GM23338 (cell line): ENCODE measurements around the gene CD59.

Experiments
- CREB1 ChIP-seq: fragments of 250-450 bp; sonication (Bioruptor Pico); IDR thresholded peaks from 2 replicates; pipeline ENCODE4 v1.5.0; 2020; ENCODE audit warnings: low read depth, mild to moderate bottlenecking, moderate library complexity
- EZH2 ChIP-seq: fragments of 200-600 bp; sonication (generic); IDR thresholded peaks from one replicate; pipeline ENCODE4 v1.8.0; 2017; ENCODE audit warnings: antibody characterized with exemption, mild to moderate bottlenecking, low read depth; ENCODE audit not compliant: unreplicated experiment
- EZH2phosphoT487 ChIP-seq: fragments of 200-600 bp; sonication (generic); IDR thresholded peaks from one replicate; pipeline ENCODE4 v1.8.1; 2018; ENCODE audit warnings: antibody characterized with exemption; ENCODE audit not compliant: unreplicated experiment
- JUNB ChIP-seq: IDR thresholded peaks from one replicate; pipeline ENCODE4 v1.6.1; 2016; ENCODE audit warnings: antibody characterized with exemption; ENCODE audit not compliant: unreplicated experiment
- NANOG ChIP-seq: IDR thresholded peaks from 2 replicates; pipeline ENCODE4 v1.6.1; 2016; ENCODE audit warnings: antibody characterized with exemption, borderline replicate concordance
- POLR2AphosphoS5 ChIP-seq: IDR thresholded peaks from 2 replicates; pipeline ENCODE4 v1.6.1; 2016; ENCODE audit warnings: antibody characterized with exemption, low read depth
- STAT1 ChIP-seq: IDR thresholded peaks from one replicate; pipeline ENCODE4 v1.6.1; 2016; ENCODE audit warnings: antibody characterized with exemption; ENCODE audit not compliant: unreplicated experiment
- ZNF331 ChIP-seq: fragments of 250-450 bp; sonication (Bioruptor Pico); IDR thresholded peaks from 2 replicates; pipeline ENCODE4 v1.5.0; 2020; ENCODE audit warnings: low read depth, mild to moderate bottlenecking, moderate library complexity
- TF ChIP-seq, protein P1 (sequence below): IDR thresholded peaks from one replicate; pipeline ENCODE4 v1.6.1; 2018; ENCODE audit warnings: antibody characterized with exemption; ENCODE audit not compliant: unreplicated experiment
- TF ChIP-seq, protein P2 (sequence below), 2 experiments: fragments of 200-600 bp in 1 of 2; sonication (generic) in 1 of 2; conservative IDR thresholded peaks; 2 replicates each; pipeline versions ENCODE4 v1.5.1 to v1.6.1; 2016 to 2017; ENCODE audit warnings: antibody characterized with exemption in 2 of 2, low read depth in 2 of 2, mild to moderate bottlenecking in 2 of 2, moderate library complexity in 1 of 2

DNA sequence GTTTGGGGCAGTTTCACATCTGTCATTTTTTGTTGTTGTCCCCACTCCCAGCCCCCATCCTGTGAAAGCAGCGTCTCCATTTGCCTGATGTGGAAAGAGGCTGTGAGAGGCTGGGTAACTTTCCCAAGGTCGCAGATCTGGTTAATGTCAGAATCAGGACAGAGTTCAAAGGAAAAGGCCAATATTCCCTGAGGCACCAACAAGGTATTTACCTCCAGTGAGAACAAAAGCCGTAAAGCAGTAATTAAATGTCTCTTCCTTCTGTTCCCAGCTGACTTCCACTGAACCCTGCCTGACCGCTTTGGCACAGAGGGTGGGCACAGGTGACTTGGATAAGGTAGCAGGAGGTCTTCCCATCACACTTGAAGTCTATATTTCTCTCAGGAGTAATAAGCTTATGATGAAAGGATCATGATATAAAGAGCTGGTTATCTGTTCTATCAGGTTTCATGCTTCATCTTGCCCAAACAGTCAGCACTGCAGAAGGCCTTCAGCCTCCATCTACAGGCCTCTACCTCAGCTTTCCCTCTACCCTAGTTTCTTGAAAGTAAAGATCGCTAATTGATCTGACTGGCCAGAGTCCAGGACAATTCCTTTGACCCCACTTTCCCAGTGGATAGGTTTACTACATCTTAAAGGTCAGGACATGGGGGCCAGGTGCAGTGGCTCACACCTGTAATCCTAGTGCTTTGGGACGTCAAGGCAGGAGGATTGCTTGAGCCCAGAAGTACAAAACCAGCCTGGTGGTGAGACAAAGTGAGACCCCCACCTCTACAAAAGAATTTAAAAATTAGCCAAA lies 45.0 kb downstream of the CD59 start:
- TF ChIP-seq, protein P1, sequence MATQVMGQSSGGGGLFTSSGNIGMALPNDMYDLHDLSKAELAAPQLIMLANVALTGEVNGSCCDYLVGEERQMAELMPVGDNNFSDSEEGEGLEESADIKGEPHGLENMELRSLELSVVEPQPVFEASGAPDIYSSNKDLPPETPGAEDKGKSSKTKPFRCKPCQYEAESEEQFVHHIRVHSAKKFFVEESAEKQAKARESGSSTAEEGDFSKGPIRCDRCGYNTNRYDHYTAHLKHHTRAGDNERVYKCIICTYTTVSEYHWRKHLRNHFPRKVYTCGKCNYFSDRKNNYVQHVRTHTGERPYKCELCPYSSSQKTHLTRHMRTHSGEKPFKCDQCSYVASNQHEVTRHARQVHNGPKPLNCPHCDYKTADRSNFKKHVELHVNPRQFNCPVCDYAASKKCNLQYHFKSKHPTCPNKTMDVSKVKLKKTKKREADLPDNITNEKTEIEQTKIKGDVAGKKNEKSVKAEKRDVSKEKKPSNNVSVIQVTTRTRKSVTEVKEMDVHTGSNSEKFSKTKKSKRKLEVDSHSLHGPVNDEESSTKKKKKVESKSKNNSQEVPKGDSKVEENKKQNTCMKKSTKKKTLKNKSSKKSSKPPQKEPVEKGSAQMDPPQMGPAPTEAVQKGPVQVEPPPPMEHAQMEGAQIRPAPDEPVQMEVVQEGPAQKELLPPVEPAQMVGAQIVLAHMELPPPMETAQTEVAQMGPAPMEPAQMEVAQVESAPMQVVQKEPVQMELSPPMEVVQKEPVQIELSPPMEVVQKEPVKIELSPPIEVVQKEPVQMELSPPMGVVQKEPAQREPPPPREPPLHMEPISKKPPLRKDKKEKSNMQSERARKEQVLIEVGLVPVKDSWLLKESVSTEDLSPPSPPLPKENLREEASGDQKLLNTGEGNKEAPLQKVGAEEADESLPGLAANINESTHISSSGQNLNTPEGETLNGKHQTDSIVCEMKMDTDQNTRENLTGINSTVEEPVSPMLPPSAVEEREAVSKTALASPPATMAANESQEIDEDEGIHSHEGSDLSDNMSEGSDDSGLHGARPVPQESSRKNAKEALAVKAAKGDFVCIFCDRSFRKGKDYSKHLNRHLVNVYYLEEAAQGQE = no peak
- TF ChIP-seq, protein P2, sequence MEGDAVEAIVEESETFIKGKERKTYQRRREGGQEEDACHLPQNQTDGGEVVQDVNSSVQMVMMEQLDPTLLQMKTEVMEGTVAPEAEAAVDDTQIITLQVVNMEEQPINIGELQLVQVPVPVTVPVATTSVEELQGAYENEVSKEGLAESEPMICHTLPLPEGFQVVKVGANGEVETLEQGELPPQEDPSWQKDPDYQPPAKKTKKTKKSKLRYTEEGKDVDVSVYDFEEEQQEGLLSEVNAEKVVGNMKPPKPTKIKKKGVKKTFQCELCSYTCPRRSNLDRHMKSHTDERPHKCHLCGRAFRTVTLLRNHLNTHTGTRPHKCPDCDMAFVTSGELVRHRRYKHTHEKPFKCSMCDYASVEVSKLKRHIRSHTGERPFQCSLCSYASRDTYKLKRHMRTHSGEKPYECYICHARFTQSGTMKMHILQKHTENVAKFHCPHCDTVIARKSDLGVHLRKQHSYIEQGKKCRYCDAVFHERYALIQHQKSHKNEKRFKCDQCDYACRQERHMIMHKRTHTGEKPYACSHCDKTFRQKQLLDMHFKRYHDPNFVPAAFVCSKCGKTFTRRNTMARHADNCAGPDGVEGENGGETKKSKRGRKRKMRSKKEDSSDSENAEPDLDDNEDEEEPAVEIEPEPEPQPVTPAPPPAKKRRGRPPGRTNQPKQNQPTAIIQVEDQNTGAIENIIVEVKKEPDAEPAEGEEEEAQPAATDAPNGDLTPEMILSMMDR (conservative IDR thresholded peaks at IDR 0.05; ENCODE audit: low read depth in 2 of 2) = no peak
- TF ChIP-seq STAT1 = no peak
- TF ChIP-seq POLR2AphosphoS5 = no peak
- no peak for TF ChIP-seq EZH2
- TF ChIP-seq EZH2phosphoT487 = no peak
- TF ChIP-seq ZNF331 (CRISPR knock-in tag) = no peak
- TF ChIP-seq CREB1 (CRISPR knock-in tag) = no peak
- TF ChIP-seq JUNB = no peak
- no peak for TF ChIP-seq NANOG
